IMR-90 (cell line): ENCODE results near the gene GAREM1. TPM values are rescaled to one million over a fixed set of nuclear protein-coding genes. Genes with fewer than 3 reads are reported as not detected.

Experiments used
- ATAC-seq: fragments of 200-7000 bp; cut with Tn5 transposase; 2 replicates; pipeline ENCODE4 v1.9.1; 2020; ENCODE audit warnings: low read depth, mild to moderate bottlenecking, moderate library complexity
- BruUV-seq: library from RNA; stranded (reverse); fragments of 400-500 nt; replicated peaks from 2 replicates; lab custom pipeline; 2021; lab: Mats Ljungman, UMichigan
- CTCF ChIA-PET: fragments of 300-600 bp; formaldehyde crosslinking; extraction: SDS; loops from one replicate; lab custom pipeline; 2021; ENCODE audit warnings: antibody characterized with exemption; lab: Yijun Ruan, JAX
- POLR2A ChIA-PET: fragments of 300-600 bp; sonication (Branson Sonifier 250); formaldehyde crosslinking; loops from one replicate; lab custom pipeline; 2022; ENCODE audit warnings: antibody characterized with exemption; ENCODE audit not compliant: unreplicated experiment; lab: Charles Lee
- DNase-seq: peaks from one replicate; pipeline ENCODE4 v3.0.0; 2013
- H2AFZ ChIP-seq: replicated peaks from 2 replicates; pipeline ENCODE3; 2013; ENCODE audit warnings: low read length, mild to moderate bottlenecking; ENCODE audit not compliant: poor library complexity
- H2AK5ac ChIP-seq: 2 replicates; pipeline ENCODE4 v1.6.1; 2013; ENCODE audit warnings: low read depth, low read length, inconsistent platforms
- H2AK9ac ChIP-seq: replicated peaks from 2 replicates; pipeline ENCODE3; 2013; ENCODE audit warnings: mild to moderate bottlenecking, low read depth, low read length, moderate library complexity; ENCODE audit not compliant: poor library complexity
- H2BK120ac ChIP-seq: 2 replicates; pipeline ENCODE4 v1.6.1; 2013; ENCODE audit warnings: low read depth, low read length, inconsistent platforms
- H2BK15ac ChIP-seq: 3 replicates; pipeline ENCODE4 v1.6.1; 2013; ENCODE audit warnings: low read depth, low read length, inconsistent platforms
- H2BK20ac ChIP-seq: 2 replicates; pipeline ENCODE4 v1.6.1; 2013; ENCODE audit warnings: low read depth, mild to moderate bottlenecking, inconsistent platforms, low read length, moderate library complexity
- H2BK5ac ChIP-seq: 2 replicates; pipeline ENCODE4 v1.6.1; 2013; ENCODE audit warnings: mild to moderate bottlenecking, low read depth, low read length, inconsistent platforms; ENCODE audit not compliant: poor library complexity, severe bottlenecking
- H3K14ac ChIP-seq: replicated peaks from 2 replicates; pipeline ENCODE4 v1.6.1; 2013; ENCODE audit warnings: low read depth, low read length, inconsistent platforms
- H3K18ac ChIP-seq: 2 replicates; pipeline ENCODE4 v1.6.1; 2013; ENCODE audit warnings: low read depth, low read length, control low read depth
- H3K23ac ChIP-seq: 2 replicates; pipeline ENCODE4 v1.6.1; 2013; ENCODE audit warnings: low read depth, low read length, inconsistent platforms
- H3K27ac ChIP-seq: 2 replicates; pipeline ENCODE4 v1.5.1; 2013; ENCODE audit warnings: mild to moderate bottlenecking, control low read depth, low read length; ENCODE audit not compliant: insufficient read depth
- H3K27me3 ChIP-seq: 2 replicates; pipeline ENCODE4 v1.6.1; 2013; ENCODE audit warnings: low read length; ENCODE audit not compliant: control insufficient read depth, insufficient read depth
- H3K36me3 ChIP-seq: 2 replicates; pipeline ENCODE4 v1.6.1; 2013; ENCODE audit warnings: low read length, mixed read lengths; ENCODE audit not compliant: control insufficient read depth, insufficient read depth
- H3K4ac ChIP-seq: 2 replicates; pipeline ENCODE4 v1.6.1; 2013; ENCODE audit warnings: low read depth, low read length, inconsistent platforms
- H3K4me1 ChIP-seq: 2 replicates; pipeline ENCODE4 v1.6.1; 2013; ENCODE audit warnings: low read length, mixed read lengths; ENCODE audit not compliant: control insufficient read depth, insufficient read depth
- H3K4me2 ChIP-seq: 2 replicates; pipeline ENCODE4 v1.6.1; 2013; ENCODE audit warnings: low read depth, mild to moderate bottlenecking, control low read depth, low read length, moderate library complexity
- H3K4me3 ChIP-seq: 2 replicates; pipeline ENCODE4 v1.5.1; 2013; ENCODE audit warnings: low read depth, mild to moderate bottlenecking, control low read depth, low read length, moderate library complexity; ENCODE audit not compliant: insufficient read depth
- H3K56ac ChIP-seq: 2 replicates; pipeline ENCODE4 v1.6.1; 2013; ENCODE audit warnings: low read length, inconsistent platforms; ENCODE audit not compliant: insufficient read depth; ENCODE audit errors: extremely low read depth
- H3K79me1 ChIP-seq, 2 experiments: 2 replicates each; pipeline ENCODE4 v1.6.1; 2013; ENCODE audit warnings: low read length in 2 of 2, inconsistent platforms in 1 of 2, low read depth in 1 of 2
- H3K9ac ChIP-seq: 2 replicates; pipeline ENCODE4 v1.6.1; 2013; ENCODE audit warnings: low read depth, low read length, control low read depth
- H3K9me1 ChIP-seq: 2 replicates; pipeline ENCODE4 v1.6.1; 2013; ENCODE audit warnings: low read length, inconsistent platforms; ENCODE audit not compliant: insufficient read depth
- H3K9me3 ChIP-seq: 2 replicates; pipeline ENCODE4 v1.6.1; 2013; ENCODE audit warnings: low read length; ENCODE audit not compliant: control insufficient read depth, insufficient read depth
- H4K20me1 ChIP-seq: 2 replicates; pipeline ENCODE4 v1.6.1; 2013; ENCODE audit warnings: low read length, inconsistent platforms; ENCODE audit not compliant: insufficient read depth
- H4K5ac ChIP-seq: 2 replicates; pipeline ENCODE4 v1.6.1; 2013; ENCODE audit warnings: mild to moderate bottlenecking, low read depth, low read length, control low read depth
- H4K8ac ChIP-seq, 2 experiments: 2 replicates each; pipeline ENCODE4 v1.6.1; 2013; ENCODE audit warnings: low read depth in 2 of 2, low read length in 2 of 2, control low read depth in 1 of 2, inconsistent platforms in 1 of 2
- H4K91ac ChIP-seq: 2 replicates; pipeline ENCODE4 v1.6.1; 2013; ENCODE audit warnings: low read depth, low read length, inconsistent platforms; ENCODE audit not compliant: insufficient read depth
- BHLHE40 ChIP-seq: fragments of 150-350 bp; IDR thresholded peaks from 2 replicates; pipeline ENCODE4 v1.6.1; 2016; ENCODE audit warnings: mild to moderate bottlenecking, low read depth, low read length
- CEBPB ChIP-seq: IDR thresholded peaks from 2 replicates; pipeline ENCODE4 v1.6.1; 2012; ENCODE audit warnings: low read depth, low read length, improper control_type of control experiment
- CHD1 ChIP-seq: IDR thresholded peaks from 2 replicates; pipeline ENCODE4 v1.6.1; 2012; ENCODE audit warnings: low read depth, low read length, improper control_type of control experiment
- MAFK ChIP-seq: IDR thresholded peaks from 2 replicates; pipeline ENCODE4 v1.6.1; 2012; ENCODE audit warnings: low read depth, low read length, improper control_type of control experiment
- MAZ ChIP-seq: IDR thresholded peaks from 2 replicates; pipeline ENCODE4 v1.6.1; 2012; ENCODE audit warnings: low read depth, mild to moderate bottlenecking, low read length, improper control_type of control experiment, moderate library complexity, borderline replicate concordance
- NFE2L2 ChIP-seq: fragments of 150-350 bp; IDR thresholded peaks from 2 replicates; pipeline ENCODE4 v1.6.1; 2016; ENCODE audit warnings: low read depth, mild to moderate bottlenecking, low read length
- RAD21 ChIP-seq: IDR thresholded peaks from 2 replicates; pipeline ENCODE4 v1.6.1; 2012; ENCODE audit warnings: low read length, improper control_type of control experiment
- RCOR1 ChIP-seq: IDR thresholded peaks from 2 replicates; pipeline ENCODE4 v1.6.1; 2012; ENCODE audit warnings: mild to moderate bottlenecking, low read length, improper control_type of control experiment; ENCODE audit not compliant: insufficient replicate concordance
- RFX5 ChIP-seq: IDR thresholded peaks from 2 replicates; pipeline ENCODE4 v1.8.0; 2012; ENCODE audit warnings: low read depth, mild to moderate bottlenecking, low read length, moderate library complexity
- SMC3 ChIP-seq: fragments of 150-350 bp; IDR thresholded peaks from 2 replicates; pipeline ENCODE4 v1.6.1; 2016; ENCODE audit warnings: low read depth, mild to moderate bottlenecking, antibody characterized with exemption, low read length, moderate library complexity
- WGBS, 2 experiments: methylation state at CpG; one replicate each; pipeline versions ENCODE4 v1.1.5 to v1.1.7; 2013; ENCODE audit warnings: missing lambda C conversion rate in 2 of 2; ENCODE audit not compliant: insufficient read length in 1 of 2; ENCODE audit errors: extremely low coverage in 2 of 2; 5-methylcytosine and 5-hydroxymethylcytosine counted together
- dilution Hi-C: fragments of 300-500 bp; cut with HindIII; formaldehyde crosslinking; loops from one replicate; pipeline ENCODE4 v1.14.3; 2018; ENCODE audit warnings: low sequenced_read_pairs; ENCODE audit not compliant: unreplicated experiment
- in situ Hi-C: fragments of 300-500 bp; cut with MboI; formaldehyde crosslinking; loops from 3 replicates; pipeline ENCODE4 v1.14.3; 2019; ENCODE audit warnings: low sequenced_read_pairs, inconsistent platforms, mixed read lengths
- intact Hi-C: fragments of 100-400 bp; cut with micrococcal nuclease; formaldehyde crosslinking; loops from 2 replicates; pipeline ENCODE4 v1.10.0; 2022
- polyA plus RNA-seq, 3 experiments: library from polyadenylated mRNA; depleted of rRNA; stranded (reverse); fragments of >200 nt; gene quantifications; 2 replicates each; pipeline ENCODE4 v1.2.3, GENCODE V29; 2012; ENCODE audit warnings: low replicate concordance in 1 of 3
- total RNA-seq: library from RNA; depleted of rRNA; stranded (reverse); fragments of >200 nt; gene quantifications from 2 replicates; pipeline ENCODE4 v1.2.3, GENCODE V29; 2012
- TF ChIP-seq, protein P1 (sequence below): conservative IDR thresholded peaks from 2 replicates; pipeline ENCODE4 v1.5.1; 2012; ENCODE audit warnings: mild to moderate bottlenecking, low read depth, low read length, improper control_type of control experiment
- TF ChIP-seq, protein P2 (sequence below): fragments of 150-350 bp; IDR thresholded peaks from 2 replicates; pipeline ENCODE4 v1.6.1; 2017; ENCODE audit warnings: mild to moderate bottlenecking, antibody characterized with exemption, low read length, low read depth
- TF ChIP-seq, protein P3 (sequence below): fragments of 150-350 bp; IDR thresholded peaks from 2 replicates; pipeline ENCODE4 v1.6.1; 2016; ENCODE audit warnings: low read depth, mild to moderate bottlenecking, low read length, moderate library complexity, borderline replicate concordance

The GAREM1 gene
- total and polyA plus RNA-seq, 2 of the 4 experiments (the other 2 are of a cell fraction): 1.4 to 2.3 TPM

DNA sequence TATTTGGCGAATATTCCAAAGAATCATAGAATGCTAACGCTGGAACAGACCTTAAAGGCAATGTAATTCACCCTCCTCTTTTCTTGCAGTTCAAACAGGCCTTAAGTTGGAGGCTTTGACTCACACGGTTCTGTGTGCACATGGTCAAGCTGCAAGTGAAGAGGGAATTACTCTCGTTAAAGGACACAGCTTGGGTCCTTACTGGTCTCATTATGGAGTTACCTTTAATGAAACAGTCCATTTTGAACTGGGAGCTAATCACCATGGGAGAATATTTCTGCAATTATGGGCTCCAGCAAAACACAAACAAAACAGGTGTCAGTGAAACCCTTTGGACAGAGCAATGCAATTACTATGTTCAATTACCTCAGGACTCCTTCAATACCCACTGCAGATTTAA, 135.5 kb downstream of the GAREM1 start:
- no peak overlapping the region for H3K14ac ChIP-seq
- BruUV-seq: no TSS peak
- CTCF ChIA-PET: no interaction called here

More for the DNA sequence above, 135.5 kb downstream of the GAREM1 start:
- Histone ChIP-seq H4K5ac (no peak overlapping the region), H2BK120ac (no peak overlapping the region), H3K9me1 (no peaks in the 10 kb centered on the region), H3K27ac (no peak overlapping the region), H2BK20ac (no peak overlapping the region), H3K56ac (no peak overlapping the region), H3K18ac (no peak overlapping the region), H4K20me1 (no peaks in the 10 kb centered on the region), H3K27me3 (no peaks in the 10 kb centered on the region), H4K8ac (no peak overlapping the region), H2AK5ac (no peak overlapping the region), H2BK15ac (no peak overlapping the region), H3K79me1 (no peaks in the 10 kb centered on the region), H2AFZ (no peak overlapping the region), H3K4me2 (no peak overlapping the region), H3K9ac (no peak overlapping the region), H3K4me3 (no peak overlapping the region), H4K91ac (no peak overlapping the region), H3K9me3 (no peaks in the 10 kb centered on the region), H2BK5ac (no peak overlapping the region), H3K36me3 (no peaks in the 10 kb centered on the region), H3K4me1 (peaks cover 3% of the 10 kb centered on the region; the same call in 1 of the 2 replicates), H3K23ac (no peak overlapping the region), H3K4ac (no peak overlapping the region), H2AK9ac (no peak overlapping the region)
- intact Hi-C loops (no loop called here), in situ Hi-C loops (no loop called here), dilution Hi-C loops (no loop called here)
- WGBS, 2 experiments: no CpG with 5 or more reads among the region's 4 CpGs
- POLR2A ChIA-PET: no interaction called here
- ATAC-seq (no peak), DNase-seq (no peak)
- TF ChIP-seq MAZ: no peak
- TF ChIP-seq CEBPB: no peak
- TF ChIP-seq, protein P1, sequence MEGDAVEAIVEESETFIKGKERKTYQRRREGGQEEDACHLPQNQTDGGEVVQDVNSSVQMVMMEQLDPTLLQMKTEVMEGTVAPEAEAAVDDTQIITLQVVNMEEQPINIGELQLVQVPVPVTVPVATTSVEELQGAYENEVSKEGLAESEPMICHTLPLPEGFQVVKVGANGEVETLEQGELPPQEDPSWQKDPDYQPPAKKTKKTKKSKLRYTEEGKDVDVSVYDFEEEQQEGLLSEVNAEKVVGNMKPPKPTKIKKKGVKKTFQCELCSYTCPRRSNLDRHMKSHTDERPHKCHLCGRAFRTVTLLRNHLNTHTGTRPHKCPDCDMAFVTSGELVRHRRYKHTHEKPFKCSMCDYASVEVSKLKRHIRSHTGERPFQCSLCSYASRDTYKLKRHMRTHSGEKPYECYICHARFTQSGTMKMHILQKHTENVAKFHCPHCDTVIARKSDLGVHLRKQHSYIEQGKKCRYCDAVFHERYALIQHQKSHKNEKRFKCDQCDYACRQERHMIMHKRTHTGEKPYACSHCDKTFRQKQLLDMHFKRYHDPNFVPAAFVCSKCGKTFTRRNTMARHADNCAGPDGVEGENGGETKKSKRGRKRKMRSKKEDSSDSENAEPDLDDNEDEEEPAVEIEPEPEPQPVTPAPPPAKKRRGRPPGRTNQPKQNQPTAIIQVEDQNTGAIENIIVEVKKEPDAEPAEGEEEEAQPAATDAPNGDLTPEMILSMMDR: no peak
- TF ChIP-seq MAFK: no peak
- TF ChIP-seq RFX5: no peak
- no peak for TF ChIP-seq RAD21
- TF ChIP-seq BHLHE40: no peak
- TF ChIP-seq, protein P2, sequence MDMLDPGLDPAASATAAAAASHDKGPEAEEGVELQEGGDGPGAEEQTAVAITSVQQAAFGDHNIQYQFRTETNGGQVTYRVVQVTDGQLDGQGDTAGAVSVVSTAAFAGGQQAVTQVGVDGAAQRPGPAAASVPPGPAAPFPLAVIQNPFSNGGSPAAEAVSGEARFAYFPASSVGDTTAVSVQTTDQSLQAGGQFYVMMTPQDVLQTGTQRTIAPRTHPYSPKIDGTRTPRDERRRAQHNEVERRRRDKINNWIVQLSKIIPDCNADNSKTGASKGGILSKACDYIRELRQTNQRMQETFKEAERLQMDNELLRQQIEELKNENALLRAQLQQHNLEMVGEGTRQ: no peak
- TF ChIP-seq CHD1: no peak
- TF ChIP-seq RCOR1: no peak
- TF ChIP-seq, protein P3, sequence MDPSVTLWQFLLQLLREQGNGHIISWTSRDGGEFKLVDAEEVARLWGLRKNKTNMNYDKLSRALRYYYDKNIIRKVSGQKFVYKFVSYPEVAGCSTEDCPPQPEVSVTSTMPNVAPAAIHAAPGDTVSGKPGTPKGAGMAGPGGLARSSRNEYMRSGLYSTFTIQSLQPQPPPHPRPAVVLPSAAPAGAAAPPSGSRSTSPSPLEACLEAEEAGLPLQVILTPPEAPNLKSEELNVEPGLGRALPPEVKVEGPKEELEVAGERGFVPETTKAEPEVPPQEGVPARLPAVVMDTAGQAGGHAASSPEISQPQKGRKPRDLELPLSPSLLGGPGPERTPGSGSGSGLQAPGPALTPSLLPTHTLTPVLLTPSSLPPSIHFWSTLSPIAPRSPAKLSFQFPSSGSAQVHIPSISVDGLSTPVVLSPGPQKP: no peak
- TF ChIP-seq NFE2L2: no peak
- no peak for TF ChIP-seq SMC3
